Activated CD8-positive, alpha-beta T cell treated with anti-CD3 and anti-CD28 coated beads for 36 hours (primary cell): ENCODE results near the gene RB1. TPM values are rescaled to one million over a fixed set of nuclear protein-coding genes. Genes with fewer than 3 reads are reported as not detected.

ENCODE experiments used
- ATAC-seq: fragments of 200-7000 bp; cut with Tn5 transposase; one replicate; pipeline ENCODE4 v1.10.0; 2021; ENCODE audit warnings: mild to moderate bottlenecking, moderate library complexity
- CTCF ChIA-PET: fragments of 350-600 bp; sonication (Branson Sonifier 250); formaldehyde crosslinking; loops from one replicate; lab custom pipeline; 2021; ENCODE audit warnings: antibody characterized with exemption; lab: Charles Lee
- POLR2A ChIA-PET: fragments of 350-600 bp; sonication (Branson Sonifier 250); formaldehyde crosslinking; loops from one replicate; lab custom pipeline; 2021; ENCODE audit warnings: antibody characterized with exemption; lab: Charles Lee
- DNase-seq: peaks from one replicate; pipeline ENCODE4 v3.0.0-alpha.2; 2020
- H3K27ac Mint-ChIP-seq: one replicate; pipeline ENCODE4 v1.8.0; 2021; ENCODE audit warnings: mild to moderate bottlenecking, mixed read lengths
- H3K27me3 Mint-ChIP-seq: one replicate; pipeline ENCODE4 v1.8.0; 2021; ENCODE audit warnings: mixed read lengths
- H3K36me3 Mint-ChIP-seq: one replicate; pipeline ENCODE4 v1.8.0; 2021; ENCODE audit warnings: low read depth, mixed read lengths
- H3K4me1 Mint-ChIP-seq: one replicate; pipeline ENCODE4 v1.8.0; 2021; ENCODE audit warnings: low read depth, mixed read lengths
- H3K4me3 Mint-ChIP-seq: one replicate; pipeline ENCODE4 v1.8.0; 2021; ENCODE audit warnings: mild to moderate bottlenecking, moderate library complexity, mixed read lengths
- H3K9me3 Mint-ChIP-seq: one replicate; pipeline ENCODE4 v1.8.0; 2021; ENCODE audit warnings: mixed read lengths
- CTCF ChIP-seq: fragments of 200-600 bp; IDR thresholded peaks from one replicate; pipeline ENCODE4 v1.8.0; 2022; ENCODE audit warnings: antibody characterized with exemption, mild to moderate bottlenecking
- intact Hi-C: fragments of 100-400 bp; cut with micrococcal nuclease; formaldehyde crosslinking; loops from one replicate; pipeline ENCODE4 v1.10.0; 2022
- total RNA-seq, 2 experiments: library from RNA; stranded (reverse); gene quantifications; one replicate each; pipeline ENCODE4 v1.2.3, GENCODE V29; 2021

The RB1 gene
- total RNA-seq, 2 experiments from 2014 or later, result 26.4 to 29.2 TPM

- Mint-ChIP-seq H3K4me3 (no peak overlapping the region), H3K36me3 (no peaks in the 10 kb centered on the region), H3K27ac (no peak overlapping the region), H3K4me1 (peaks cover 9% of the 10 kb centered on the region), H3K9me3 (no peaks in the 10 kb centered on the region), H3K27me3 (no peaks in the 10 kb centered on the region)
- ChIA-PET CTCF (interaction anchor here (0.7 to 1.2 kb wide), 4 partner anchors 15 to 52 kb away, joined by 3 to 6 read pairs (median 4); no protein-coding TSS in a partner anchor), POLR2A (interaction anchor here (1.4 kb wide), 1 partner anchor 9 kb away, joined by 3 read pairs; no protein-coding TSS in a partner anchor)
- no peak for DNase-seq
- no peak for ATAC-seq
- intact Hi-C loops, result no loop called here
- no peak for TF ChIP-seq CTCF
Observed at GRCh38 chr13:48527955-48528354, 224.4 kb downstream of the RB1 start.

GRCh38 chr13:48528720-48529119 is 225.2 kb downstream of the RB1 start:
- Mint-ChIP-seq H3K36me3 (no peaks in the 10 kb centered on the region), H3K9me3 (no peaks in the 10 kb centered on the region), H3K27me3 (no peaks in the 10 kb centered on the region), H3K4me3 (no peak overlapping the region), H3K4me1 (peaks cover 13% of the 10 kb centered on the region), H3K27ac (no peak overlapping the region)
- POLR2A ChIA-PET, result interaction anchor here (1.4 kb wide), 1 partner anchor 10 kb away, joined by 3 read pairs; no protein-coding TSS in a partner anchor
- TF ChIP-seq CTCF, result no peak
- intact Hi-C loops, result no loop called here
- CTCF ChIA-PET, result interaction anchor here (0.7 to 1.2 kb wide), 4 partner anchors 16 to 52 kb away, joined by 3 to 6 read pairs (median 4); no protein-coding TSS in a partner anchor
- DNase-seq (no peak), ATAC-seq (no peak)

- Mint-ChIP-seq H3K4me1 (peaks cover 15% of the 10 kb centered on the region), H3K27ac (no peak overlapping the region), H3K9me3 (no peaks in the 10 kb centered on the region), H3K4me3 (peak overlapping the region; percentile 90), H3K27me3 (no peaks in the 10 kb centered on the region), H3K36me3 (no peaks in the 10 kb centered on the region)
- CTCF ChIA-PET, result interaction anchor here (1.0 to 1.6 kb wide), 4 partner anchors 49 to 436 kb away, joined by 3 to 5 read pairs (median 4); partner anchors contain the start of gene MED4
- intact Hi-C loops, result no loop called here
- ATAC-seq (no peak), DNase-seq (no peak)
- POLR2A ChIA-PET, result interaction anchor here (0.8 kb wide), 1 partner anchor 26 kb away, joined by 5 read pairs; no protein-coding TSS in a partner anchor
- no peak for TF ChIP-seq CTCF
Observed at GRCh38 chr13:48530833-48531232, 227.3 kb downstream of the RB1 start.

Other genes starting within 250 kb of the RB1 start
- gene MED4, start 208.6 kb upstream of the RB1 start, total RNA-seq, result 10 to 100 TPM; 53.6 to 57.2 TPM
- gene ITM2B, start 70.5 kb upstream of the RB1 start, total RNA-seq, result 10 to 100 TPM; 85.5 to 91.2 TPM
- gene LPAR6, start 109.4 kb downstream of the RB1 start, total RNA-seq, result 1 to 10 TPM; 5.2 to 6.4 TPM
- 1 to 10 TPM; 1.6 to 2.2 TPM for gene RCBTB2, start 229.3 kb downstream of the RB1 start, total RNA-seq